ENCODE measurements around the gene ITPRID2.

DNA sequence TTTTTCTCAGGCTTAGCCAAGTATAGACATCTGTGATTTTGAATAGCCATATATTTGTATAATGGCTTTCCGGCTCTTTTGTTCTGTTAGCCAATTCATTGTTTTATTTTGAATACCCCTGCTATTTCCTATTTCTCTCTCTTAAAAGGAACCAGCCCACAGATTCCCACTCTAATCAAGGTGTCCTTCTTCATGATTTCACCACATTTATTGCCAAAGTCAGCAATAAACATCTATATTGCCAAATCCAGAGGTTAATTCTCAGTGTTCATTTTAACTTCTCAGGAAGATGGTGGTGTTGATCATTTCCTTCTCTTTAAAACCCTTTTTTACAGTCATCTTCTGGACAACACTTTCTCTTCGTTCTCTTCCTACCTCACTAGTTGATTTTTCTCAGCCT lies 13.1 kb upstream of the ITPRID2 start:
- TF ChIP-seq, protein P1, sequence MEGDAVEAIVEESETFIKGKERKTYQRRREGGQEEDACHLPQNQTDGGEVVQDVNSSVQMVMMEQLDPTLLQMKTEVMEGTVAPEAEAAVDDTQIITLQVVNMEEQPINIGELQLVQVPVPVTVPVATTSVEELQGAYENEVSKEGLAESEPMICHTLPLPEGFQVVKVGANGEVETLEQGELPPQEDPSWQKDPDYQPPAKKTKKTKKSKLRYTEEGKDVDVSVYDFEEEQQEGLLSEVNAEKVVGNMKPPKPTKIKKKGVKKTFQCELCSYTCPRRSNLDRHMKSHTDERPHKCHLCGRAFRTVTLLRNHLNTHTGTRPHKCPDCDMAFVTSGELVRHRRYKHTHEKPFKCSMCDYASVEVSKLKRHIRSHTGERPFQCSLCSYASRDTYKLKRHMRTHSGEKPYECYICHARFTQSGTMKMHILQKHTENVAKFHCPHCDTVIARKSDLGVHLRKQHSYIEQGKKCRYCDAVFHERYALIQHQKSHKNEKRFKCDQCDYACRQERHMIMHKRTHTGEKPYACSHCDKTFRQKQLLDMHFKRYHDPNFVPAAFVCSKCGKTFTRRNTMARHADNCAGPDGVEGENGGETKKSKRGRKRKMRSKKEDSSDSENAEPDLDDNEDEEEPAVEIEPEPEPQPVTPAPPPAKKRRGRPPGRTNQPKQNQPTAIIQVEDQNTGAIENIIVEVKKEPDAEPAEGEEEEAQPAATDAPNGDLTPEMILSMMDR (conservative IDR thresholded peaks at IDR 0.05; ENCODE audit: low read depth, low read length), result no peak
- TF ChIP-seq, protein P2, sequence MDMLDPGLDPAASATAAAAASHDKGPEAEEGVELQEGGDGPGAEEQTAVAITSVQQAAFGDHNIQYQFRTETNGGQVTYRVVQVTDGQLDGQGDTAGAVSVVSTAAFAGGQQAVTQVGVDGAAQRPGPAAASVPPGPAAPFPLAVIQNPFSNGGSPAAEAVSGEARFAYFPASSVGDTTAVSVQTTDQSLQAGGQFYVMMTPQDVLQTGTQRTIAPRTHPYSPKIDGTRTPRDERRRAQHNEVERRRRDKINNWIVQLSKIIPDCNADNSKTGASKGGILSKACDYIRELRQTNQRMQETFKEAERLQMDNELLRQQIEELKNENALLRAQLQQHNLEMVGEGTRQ (IDR thresholded peaks at IDR 0.05; ENCODE audit: low read depth, low read length), result no peak
- no peak for TF ChIP-seq FOS (IDR thresholded peaks at IDR 0.05; ENCODE audit: low read depth, low read length)
- no peak for TF ChIP-seq POLR2A (IDR thresholded peaks at IDR 0.05; ENCODE audit: low read depth, low read length)
- no peak for TF ChIP-seq MXI1 (IDR thresholded peaks at IDR 0.05; ENCODE audit: borderline replicate concordance, low read depth, low read length)

All from IMR-90 (cell line).